ENCODE measurements around the gene ACR.
"Not testable (repeated sequence)": the region's sequence is repeated elsewhere in the genome, so short reads cannot be mapped to it uniquely, and the experiment has no call there.

DNA sequence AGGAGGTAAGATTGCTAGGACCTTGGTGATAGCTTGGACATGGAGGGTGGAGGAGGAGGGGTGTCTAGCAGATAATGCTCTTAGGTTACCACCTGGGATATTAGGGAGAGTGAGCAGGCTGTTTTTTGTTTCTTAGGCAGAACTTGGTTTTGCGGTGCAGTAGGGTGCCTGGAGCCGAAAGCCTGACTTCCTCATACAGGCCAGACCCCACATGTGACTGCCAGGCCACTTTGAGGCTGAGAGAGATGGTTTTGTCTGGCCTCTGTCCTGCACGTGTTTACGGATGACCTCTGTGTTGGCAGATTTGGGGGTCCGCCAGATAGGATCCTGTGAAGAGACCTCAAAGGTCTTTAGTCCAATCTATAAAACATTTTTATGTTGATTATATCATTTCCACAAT, 47.3 kb downstream of the ACR start:
- TF ChIP-seq, protein P1, sequence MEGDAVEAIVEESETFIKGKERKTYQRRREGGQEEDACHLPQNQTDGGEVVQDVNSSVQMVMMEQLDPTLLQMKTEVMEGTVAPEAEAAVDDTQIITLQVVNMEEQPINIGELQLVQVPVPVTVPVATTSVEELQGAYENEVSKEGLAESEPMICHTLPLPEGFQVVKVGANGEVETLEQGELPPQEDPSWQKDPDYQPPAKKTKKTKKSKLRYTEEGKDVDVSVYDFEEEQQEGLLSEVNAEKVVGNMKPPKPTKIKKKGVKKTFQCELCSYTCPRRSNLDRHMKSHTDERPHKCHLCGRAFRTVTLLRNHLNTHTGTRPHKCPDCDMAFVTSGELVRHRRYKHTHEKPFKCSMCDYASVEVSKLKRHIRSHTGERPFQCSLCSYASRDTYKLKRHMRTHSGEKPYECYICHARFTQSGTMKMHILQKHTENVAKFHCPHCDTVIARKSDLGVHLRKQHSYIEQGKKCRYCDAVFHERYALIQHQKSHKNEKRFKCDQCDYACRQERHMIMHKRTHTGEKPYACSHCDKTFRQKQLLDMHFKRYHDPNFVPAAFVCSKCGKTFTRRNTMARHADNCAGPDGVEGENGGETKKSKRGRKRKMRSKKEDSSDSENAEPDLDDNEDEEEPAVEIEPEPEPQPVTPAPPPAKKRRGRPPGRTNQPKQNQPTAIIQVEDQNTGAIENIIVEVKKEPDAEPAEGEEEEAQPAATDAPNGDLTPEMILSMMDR (conservative IDR thresholded peaks at IDR 0.05) = not testable (repeated sequence)
- TF ChIP-seq EZH2 (IDR thresholded peaks at IDR 0.05; ENCODE audit: low read depth) = not testable (repeated sequence)

All from PC-9 (cell line).